LNCaP clone FGC (cell line): ENCODE results near the gene GORAB.

Source experiments
- DNase-seq: peaks from one replicate; pipeline ENCODE4 v3.0.0-alpha.2; 2011; ENCODE audit warnings: low read depth
- H3K4me3 ChIP-seq: 2 replicates; pipeline ENCODE4 v1.5.1; 2011; ENCODE audit warnings: mild to moderate bottlenecking, low read depth, low read length, control low read depth
- CTCF ChIP-seq: IDR thresholded peaks from 2 replicates; pipeline ENCODE4 v1.5.1; 2012; ENCODE audit warnings: mild to moderate bottlenecking; ENCODE audit not compliant: control insufficient read depth, insufficient read depth; ENCODE audit errors: extremely low read depth

GORAB gene

GRCh38 chr1:170520601-170521000 is 11.4 kb upstream of the GORAB start:
- no peak for TF ChIP-seq CTCF
- H3K4me3 ChIP-seq = no peak overlapping the region
- DNase-seq = no peak

- no peak overlapping the region for H3K4me3 ChIP-seq
- TF ChIP-seq CTCF = no peak
- no peak for DNase-seq
Observed at GRCh38 chr1:170521818-170522217, 10.1 kb upstream of the GORAB start.

GRCh38 chr1:170530972-170531757 is 801 bp upstream of the GORAB start:
- no peak for TF ChIP-seq CTCF
- H3K4me3 ChIP-seq = peak overlapping the region; percentile 89
- DNase-seq = no peak

GRCh38 chr1:170533298-170533697 is 1.3 kb downstream of the GORAB start:
- DNase-seq = no peak
- no peak for TF ChIP-seq CTCF
- H3K4me3 ChIP-seq = peak overlapping the region; percentile 89

GRCh38 chr1:170534626-170535147 is 2.7 kb downstream of the GORAB start:
- TF ChIP-seq CTCF = no peak
- no peak for DNase-seq

GRCh38 chr1:170535418-170535817 is 3.5 kb downstream of the GORAB start:
- DNase-seq = no peak
- no peak overlapping the region for H3K4me3 ChIP-seq
- TF ChIP-seq CTCF = no peak

More at GRCh38 chr1:170534626-170535147, 2.7 kb downstream of the GORAB start:
- no peak overlapping the region for H3K4me3 ChIP-seq

GRCh38 chr1:170536924-170537551 is 5.1 kb downstream of the GORAB start:
- no peak for TF ChIP-seq CTCF
- H3K4me3 ChIP-seq = no peak overlapping the region
- no peak for DNase-seq
